ENCODE measurements around the gene KNL1.
A peak's percentile ranks its signal among the peaks of the same experiment; 100 is the strongest.
"Not testable (repeated sequence)": the region's sequence is repeated elsewhere in the genome, so short reads cannot be mapped to it uniquely, and the experiment has no call there.

The KNL1 gene

DNA sequence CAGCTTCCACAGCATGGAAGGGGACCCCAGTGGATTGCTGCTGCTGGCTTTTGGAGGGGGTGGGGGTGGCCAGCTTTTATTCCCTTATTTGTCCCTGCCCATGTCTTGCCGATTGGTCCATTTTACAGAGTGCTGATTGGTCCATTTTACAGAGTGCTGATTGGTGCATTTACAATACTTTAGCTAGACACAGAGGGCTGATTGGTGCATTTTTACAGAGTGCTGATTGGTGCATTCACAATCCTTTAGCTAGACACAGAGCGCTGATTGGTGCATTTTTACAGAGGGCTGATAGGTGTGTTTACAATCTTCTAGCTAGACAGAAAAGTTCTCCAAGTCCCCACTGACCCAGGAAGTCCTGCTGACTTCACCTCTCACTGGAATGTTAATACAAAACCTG, 12.3 kb upstream of the KNL1 start:
- not testable (repeated sequence) for DNase-seq (ENCODE audit: low spot score)

DNA sequence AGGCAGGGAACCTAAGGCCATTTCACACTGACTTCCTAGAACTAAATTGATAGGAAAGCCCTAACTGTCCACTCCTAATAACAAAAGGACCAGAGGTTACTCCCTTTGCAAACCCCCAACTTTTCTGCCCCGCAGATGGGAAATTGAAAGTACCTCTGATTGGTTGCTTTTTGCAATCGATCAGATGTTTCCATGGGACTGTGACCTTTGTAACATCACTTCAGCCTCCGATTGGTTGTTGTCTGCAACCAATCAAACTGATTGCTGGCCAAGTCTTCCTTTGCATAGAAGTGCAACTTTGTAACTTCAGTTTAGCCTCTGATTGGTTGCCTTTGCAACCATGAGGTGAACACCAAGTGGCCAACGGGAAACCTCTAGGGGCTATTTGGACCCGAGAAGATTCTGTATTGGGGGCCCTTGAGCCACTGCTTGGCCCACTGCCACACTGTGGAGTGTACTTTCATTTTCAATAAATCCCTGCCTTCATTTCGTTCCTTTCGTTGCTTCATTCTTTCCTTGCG, 11.3 kb upstream of the KNL1 start:
- no peak for DNase-seq (ENCODE audit: low spot score)

DNA sequence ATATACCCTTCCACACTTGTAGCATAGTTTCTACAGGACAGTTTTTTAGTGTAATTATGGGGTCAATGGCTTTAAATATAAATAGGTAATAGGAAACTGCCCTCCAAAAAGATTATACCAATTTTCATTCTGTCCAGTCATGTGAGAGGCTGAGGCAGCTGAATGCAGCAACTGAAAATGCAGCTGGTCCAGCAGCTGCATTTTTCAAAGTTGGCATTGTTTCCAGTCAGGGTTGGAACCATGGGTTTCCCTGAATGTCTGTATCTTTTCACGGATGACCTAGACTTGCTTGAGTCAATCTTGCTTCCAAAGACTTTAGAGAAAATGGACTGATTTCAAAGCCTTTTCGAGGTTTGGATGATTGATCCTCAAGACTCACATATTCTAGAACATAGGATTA, 9.9 kb upstream of the KNL1 start:
- DNase-seq (ENCODE audit: low spot score), result no peak

DNA sequence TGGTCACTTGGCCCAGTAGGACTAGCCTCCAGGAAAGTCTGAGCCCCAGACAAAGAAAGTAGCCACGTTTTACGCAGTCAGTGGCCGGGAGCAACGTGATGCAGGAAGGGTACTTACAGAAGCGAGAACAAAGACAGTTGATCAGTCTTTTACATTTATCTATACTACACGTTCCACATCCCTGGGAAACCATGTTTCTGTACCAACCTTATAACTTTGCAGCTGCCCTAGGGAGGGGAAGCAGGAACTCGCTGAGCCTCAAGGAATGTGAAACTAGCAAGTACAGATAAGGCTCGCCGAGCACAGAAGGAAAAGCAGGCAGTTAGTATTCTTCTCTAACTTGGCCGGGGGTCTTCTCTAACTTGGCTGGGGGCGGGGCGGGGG, 3.4 kb upstream of the KNL1 start:
- no peak for DNase-seq (ENCODE audit: low spot score)

DNA sequence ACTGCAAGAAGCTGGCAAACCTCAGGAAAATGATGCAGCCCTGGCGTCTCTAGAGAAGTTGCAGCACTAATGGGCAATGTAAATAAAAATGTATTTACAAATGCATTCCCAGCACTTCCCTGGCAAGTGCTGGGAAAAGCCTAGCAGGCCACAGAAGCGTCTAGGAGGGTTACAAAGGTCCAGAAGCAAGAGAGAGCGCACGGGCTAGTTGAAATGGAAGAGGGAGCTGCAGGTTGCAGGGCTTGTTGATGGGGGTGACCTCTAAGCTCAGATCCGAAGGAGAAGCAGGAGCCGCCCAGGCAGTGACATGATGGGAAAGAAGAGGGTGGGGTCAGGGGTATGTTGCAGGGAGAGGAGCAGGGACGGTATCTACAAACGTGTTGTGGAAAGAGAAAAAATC, 2.7 kb upstream of the KNL1 start:
- DNase-seq (ENCODE audit: low spot score), result no peak

DNA sequence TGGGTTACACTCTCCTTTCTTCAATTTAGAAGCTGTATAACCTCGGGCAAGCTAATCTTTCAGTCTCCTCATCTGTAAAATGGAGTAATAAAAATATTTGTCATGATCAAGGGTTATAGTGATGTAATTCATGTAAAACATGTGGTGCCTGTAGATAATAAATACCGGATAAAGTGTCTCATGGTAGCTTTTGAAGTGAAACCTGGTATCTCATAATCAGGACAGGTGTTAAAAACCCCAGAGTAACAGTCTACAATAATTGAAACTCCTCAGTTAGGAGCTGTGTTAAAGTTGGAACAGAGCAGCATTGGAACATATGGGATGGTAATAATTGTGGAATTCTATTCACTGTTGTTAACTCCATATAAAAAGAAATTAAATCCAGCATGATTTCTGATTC, 884 bp upstream of the KNL1 start:
- DNase-seq (ENCODE audit: low spot score), result no peak

DNA sequence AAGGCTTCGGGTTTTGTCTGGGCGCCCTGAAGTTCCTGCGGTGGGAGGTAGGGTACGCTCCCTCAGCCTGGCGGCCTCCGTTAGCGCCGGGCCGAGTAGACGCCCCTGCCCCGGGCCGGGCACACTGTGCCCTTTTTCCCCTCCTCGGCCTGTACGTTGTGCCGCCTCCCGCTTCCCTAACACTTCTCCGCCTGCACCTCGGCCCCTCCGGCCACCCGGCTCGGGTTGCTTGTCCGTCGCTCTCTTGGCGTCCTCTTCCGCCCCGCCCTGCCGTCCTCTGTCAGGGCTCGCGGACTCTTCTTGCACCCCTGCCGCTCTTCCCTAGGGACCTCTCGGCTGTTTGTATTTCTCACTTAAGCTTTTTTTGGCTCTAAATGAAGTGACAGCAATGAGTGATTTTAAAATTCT, 384 bp downstream of the KNL1 start:
- peak; percentile 43 for DNase-seq (ENCODE audit: low spot score)

DNA sequence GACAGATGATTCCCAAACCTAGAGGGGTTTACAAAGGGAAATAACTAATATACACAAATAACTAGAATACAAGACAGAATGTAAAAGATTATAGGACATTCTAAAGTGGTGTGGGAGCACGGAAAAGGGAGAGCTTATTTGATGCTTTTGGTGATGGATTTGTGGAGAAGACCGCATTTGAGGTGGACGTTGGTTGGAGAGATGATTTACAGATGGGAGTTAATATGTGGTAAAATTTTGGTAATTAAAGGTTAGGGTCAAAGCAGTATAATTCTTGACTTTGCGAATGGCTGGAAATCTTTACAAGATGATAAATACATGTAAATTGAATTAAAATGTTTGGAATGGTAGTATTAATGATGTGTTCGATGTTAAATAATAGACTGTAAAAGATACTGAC, 1.2 kb downstream of the KNL1 start:
- DNase-seq (ENCODE audit: low spot score), result no peak

DNA sequence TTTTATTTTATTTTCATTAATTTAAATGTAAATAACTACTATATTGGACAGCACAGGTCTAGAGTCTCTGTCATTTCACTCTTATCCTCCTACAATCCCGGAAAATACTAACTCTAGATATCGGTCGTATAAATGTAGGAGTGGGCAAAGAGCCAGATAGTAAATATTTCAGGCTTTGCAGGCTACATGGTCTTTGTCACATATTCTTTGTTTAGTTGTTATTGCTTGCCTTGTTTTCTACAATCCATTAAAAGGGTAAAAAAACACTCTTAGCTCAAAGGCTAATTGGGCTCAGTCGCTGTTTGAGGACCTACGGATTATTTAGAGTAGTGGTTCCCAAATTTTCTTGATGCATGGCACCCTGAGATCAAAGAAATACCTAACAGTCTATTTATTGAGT, 1.7 kb downstream of the KNL1 start:
- no peak for DNase-seq (ENCODE audit: low spot score)

DNA sequence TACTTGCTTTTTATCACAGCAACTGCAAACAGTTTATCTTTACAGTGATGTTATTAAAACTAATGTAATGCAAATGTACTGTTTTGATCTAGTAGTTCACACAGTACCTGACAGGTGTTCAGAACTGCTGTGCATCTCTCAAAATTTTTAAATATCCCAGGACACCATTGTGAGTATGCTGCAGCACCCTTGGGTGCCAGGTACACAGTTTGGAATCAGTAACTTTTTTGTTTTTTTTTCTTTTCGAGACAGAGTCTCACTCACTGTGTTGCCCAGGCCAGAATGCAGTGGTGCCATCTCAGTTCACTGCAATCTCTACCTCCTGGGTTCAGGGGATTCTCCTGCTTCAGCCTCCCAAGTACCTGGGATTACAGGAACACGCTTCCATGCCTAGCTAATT, 3.0 kb downstream of the KNL1 start:
- no peak for DNase-seq (ENCODE audit: low spot score)

DNA sequence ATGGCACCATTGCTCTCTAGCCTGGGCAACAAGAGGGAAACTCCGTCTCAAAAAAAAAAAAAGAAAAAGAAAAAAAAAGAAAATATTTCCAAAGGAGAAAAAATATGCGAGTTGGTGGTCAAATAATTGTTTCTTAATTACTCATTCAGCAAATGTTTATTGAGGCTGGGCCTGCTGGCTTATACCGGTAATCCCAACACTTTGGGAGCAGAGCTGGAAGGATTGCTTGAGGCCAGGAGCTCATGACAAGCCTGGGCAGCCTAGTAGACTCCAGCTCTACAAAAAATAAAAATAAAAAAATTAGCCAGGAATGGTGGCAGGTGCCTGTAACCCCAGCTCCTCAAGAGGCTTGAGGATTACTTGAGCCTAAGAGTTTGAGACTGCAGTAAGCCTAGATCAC, 4.1 kb downstream of the KNL1 start:
- no peak for DNase-seq (ENCODE audit: low spot score)

DNA sequence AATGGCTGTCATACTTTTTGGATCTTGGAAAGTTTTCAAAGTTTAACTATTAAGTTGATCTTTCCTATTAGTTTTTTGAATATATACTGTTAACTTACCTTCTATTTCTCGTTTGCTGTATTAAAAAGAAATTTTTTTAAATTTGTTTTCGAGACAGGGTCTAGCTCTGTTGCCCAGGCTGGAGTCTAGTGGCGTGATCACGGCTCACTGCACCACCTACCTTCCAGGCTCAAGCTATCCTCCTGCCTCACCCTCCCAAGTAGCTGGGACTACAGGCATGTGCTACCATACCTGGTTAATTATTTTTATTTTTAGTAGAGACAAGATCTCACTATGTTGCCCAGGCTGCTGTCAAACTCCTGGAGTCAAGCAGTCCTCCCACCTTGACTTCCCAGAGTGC, 4.6 kb downstream of the KNL1 start:
- DNase-seq (ENCODE audit: low spot score), result no peak

DNA sequence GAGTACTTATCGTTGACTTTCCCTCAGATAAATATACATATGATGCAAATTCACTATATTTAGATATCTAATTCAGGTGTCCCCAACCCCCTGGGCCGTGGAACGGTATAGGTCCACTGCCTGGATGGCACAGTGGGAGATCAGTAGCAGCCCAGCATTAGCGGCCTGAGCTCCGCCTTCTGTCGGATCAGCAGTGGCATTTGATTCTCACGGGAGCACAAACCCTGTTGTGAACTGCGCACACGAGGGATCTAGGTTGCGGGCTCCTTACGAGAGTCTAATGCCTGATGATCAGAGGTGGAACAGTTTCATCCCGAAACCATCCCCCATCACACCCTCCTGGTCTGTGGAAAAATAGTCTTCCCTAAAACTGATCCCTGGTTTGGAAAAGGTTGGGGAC, 6.9 kb downstream of the KNL1 start:
- no peak for DNase-seq (ENCODE audit: low spot score)

DNA sequence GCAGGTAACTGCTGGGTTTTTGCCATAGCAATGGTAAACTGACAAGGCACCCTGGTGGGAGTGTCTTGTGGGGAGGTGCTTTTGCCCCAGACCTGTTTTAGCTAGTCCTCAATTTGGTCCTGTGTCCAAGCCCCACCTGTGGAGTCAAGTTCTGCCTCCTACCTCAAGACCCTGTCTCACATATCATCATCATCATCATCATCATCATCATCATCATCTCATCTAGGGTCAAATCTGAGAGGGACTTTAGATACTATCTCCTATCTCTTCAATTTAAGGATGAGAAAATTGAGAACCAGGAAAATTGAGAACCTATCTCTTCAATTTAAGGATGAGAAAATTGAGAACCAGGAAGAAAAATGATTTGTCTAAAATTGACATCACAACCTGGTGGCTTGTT, 9.9 kb downstream of the KNL1 start:
- DNase-seq (ENCODE audit: low spot score), result no peak

DNA sequence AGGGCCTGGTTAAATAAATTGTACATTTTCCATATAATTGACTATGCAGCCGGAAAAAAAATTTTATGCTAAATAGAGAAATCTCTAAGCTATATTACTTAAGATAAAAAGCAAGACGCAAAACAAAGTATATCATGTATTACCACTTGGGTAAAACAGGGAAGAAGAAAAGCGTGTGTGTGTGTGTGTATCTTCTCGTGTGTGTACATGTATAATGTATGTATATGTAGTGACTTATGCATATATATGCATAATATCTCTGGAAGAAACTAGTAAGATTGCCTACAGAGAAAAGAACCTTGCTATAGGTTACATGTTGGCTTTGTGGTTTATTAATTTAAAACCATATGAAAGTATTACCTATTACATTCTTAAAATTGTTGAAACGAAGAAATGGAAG, 19.0 kb downstream of the KNL1 start:
- no peak for DNase-seq (ENCODE audit: low spot score)

DNA sequence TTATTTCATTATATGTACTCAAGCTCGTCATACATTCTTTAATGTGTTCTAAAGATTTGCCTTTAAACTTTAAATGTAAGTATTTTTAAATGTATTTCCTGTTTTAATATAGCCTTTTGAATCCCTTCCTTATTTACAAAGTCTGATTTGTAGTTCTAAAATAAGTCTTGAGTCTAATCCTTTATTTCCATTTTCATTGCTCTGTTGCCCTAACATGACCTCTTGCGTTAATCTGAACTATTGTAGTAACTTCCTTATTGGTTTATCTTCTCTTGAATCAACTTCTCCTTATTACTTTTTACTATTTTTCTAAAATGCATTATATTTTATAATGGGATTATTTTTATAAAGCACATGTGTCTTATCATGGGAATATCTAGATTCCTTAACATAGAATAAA, 24.0 kb downstream of the KNL1 start:
- DNase-seq (ENCODE audit: low spot score), result no peak

DNA sequence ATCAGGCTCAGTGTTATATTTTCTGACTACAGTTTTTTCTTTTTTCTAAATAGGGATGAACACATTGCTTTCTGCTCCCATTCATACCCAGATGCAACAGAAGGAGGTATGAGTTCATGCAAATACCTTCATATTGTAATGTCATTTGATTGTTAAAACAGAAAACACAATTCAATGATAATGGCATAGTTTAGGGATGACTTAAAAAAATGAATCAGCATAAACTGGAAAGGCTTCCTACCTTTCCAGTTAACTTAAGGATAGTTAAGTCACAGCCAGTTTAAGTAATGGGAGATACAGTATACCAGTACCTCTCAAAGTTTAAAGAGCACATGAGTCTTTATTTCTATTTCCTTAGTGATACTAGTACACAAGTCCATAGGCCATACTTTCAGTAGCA, 24.9 kb downstream of the KNL1 start:
- no peak for DNase-seq (ENCODE audit: low spot score)

DNA sequence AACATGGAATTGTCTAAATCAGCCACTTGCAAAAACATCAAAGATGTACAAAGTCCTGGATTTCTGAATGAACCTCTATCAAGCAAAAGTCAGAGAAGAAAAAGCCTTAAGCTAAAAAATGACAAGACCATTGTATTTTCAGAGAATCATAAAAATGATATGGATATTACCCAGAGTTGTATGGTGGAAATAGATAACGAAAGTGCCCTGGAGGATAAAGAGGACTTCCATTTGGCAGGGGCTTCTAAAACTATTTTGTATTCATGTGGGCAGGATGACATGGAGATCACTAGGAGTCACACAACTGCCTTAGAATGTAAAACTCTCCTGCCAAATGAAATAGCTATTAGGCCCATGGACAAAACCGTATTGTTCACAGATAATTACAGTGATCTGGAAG, 29.3 kb downstream of the KNL1 start:
- DNase-seq (ENCODE audit: low spot score), result no peak

DNA sequence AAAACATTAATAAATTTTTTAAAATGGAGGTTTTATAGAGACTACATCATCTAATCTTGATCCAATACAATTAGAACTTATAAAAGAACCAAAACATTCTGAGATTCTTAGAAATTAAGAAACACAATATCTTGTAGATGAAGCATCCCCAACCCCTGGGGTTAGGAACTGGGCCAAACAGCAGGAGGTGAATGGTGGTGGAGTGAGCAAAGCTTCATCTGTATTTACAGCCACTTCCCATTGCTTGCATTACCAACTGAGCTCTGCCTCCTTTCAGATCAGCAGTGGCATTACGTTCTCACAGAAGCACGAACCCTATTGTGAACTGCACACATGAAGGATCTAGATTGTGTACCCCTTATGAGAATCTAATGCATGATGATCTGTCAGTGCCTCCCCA, 36.3 kb downstream of the KNL1 start:
- DNase-seq (ENCODE audit: low spot score), result no peak

DNA sequence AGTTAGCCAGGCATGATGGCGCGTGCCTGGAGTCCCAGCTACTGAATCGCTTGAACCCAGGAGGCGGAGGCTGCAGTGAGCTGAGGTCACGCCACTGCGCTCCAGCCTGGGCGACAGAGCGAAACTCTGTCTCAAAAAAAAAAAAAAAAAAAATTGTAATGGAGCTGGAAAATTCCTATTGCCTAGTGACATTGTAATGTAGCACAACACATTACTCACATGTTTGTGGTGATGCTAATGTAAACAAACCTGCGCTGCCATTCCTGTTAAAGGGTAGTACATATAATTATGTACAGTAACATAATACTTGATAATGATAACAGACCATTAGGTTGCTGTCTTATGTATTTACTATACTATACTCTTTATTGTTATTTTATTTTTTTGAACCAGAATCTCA, 39.1 kb downstream of the KNL1 start:
- DNase-seq (ENCODE audit: low spot score), result no peak

DNA sequence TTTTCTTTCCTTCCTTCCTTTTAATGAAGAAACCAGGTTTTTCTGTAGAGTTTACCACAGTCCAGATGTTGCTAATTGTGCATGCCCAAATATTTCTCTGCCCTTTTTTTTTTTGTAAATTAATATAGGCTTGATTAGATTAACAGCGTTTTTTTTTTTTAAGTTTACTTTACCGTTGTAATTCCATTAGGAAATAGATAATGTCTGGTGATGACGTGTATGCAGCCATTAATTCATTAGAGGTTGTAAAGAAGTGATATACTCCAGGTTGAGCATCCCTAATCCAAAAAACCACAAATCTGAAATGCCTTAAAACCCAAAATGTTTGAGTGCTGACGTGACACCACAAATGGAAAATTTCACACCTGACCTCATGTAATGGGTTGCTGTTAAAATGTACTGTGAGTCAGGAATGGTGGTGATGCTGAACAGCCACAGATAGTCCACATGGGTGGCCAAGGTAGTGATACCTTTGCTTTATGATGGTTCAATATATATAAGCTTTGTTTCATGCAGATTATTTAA, 43.2 kb downstream of the KNL1 start:
- no peak for DNase-seq (ENCODE audit: low spot score)

DNA sequence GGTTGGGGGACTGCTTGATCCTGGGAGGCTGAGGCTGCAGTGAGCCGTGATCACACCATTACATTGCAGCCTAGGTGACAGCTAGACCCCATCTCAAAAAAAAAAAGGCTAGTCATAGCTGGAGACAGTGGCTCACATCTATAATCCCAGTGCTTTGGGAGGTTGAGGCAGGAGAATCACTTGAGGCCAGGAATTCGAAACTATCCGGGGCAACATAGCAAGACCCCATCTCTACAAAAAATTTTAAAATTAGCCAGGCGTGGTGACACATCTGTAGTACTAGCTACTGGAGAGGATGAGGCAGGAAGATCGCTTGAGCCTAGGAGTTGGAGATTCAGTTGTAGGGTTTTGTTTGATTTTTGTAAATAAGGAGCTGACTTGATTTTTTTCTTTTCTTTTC, 45.6 kb downstream of the KNL1 start:
- DNase-seq (ENCODE audit: low spot score), result no peak

DNA sequence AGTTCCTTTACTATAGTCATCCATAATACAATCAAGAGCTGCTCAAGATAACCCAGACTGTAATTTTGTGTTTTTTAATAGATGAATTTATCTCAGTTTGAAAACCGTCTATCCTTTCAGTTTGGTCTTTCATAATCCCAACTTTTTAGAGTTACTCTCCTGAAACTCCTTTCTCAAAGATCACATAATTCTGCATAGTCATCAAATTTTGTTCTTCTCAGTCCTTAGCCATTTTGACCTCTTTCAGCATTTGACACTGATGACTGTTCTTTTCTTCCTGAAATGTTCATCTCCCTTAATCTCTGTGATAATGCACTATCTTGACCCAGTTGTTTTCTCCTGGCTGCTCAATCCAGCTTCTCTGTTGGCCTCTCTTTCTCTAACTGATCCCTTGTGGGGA, 53.5 kb downstream of the KNL1 start:
- no peak for DNase-seq (ENCODE audit: low spot score)

DNA sequence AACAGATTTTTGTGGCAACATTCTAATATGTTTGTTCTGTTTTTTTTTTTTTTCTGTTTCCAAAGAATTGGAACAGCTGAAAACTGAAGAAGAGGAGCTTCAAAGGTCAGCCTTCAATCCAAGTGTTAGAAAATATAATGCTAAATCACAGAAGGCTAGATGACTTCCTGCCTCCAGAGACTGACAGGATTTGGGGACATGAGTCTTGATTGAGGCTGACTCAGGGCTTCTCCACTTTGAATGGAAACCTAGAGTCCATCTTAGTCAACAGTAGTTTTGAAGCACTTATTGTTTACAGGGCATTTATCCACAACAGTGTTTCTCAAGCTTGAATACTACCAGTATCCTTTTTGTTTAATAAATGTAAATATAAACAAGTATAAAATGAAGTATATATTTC, 56.4 kb downstream of the KNL1 start:
- DNase-seq (ENCODE audit: low spot score), result no peak

DNA sequence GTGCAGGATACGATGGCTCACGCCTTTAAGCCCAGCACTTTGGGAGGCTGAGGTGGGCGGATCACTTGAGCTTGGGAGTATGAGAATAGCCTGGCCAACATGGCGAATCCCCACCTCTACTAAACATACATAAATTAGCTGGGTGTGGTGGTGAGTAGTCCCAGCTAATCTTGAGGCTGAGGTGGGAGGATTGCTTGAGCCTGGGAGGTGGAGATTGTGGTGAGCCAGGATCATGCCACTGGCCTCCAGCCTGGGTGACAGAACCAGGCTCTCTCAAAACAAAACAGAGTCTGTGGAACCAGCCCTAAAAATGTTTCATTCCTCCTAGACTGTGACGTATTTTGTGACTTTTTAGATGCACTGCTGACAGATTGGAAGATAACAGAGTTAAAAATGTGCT, 66.6 kb downstream of the KNL1 start:
- DNase-seq (ENCODE audit: low spot score), result no peak

All from COLO829 (cell line).